ENCODE results near the gene ARSG. TPM values are rescaled to one million over a fixed set of nuclear protein-coding genes. Genes with fewer than 3 reads are reported as not detected.
"Not testable (repeated sequence)": the region's sequence is repeated elsewhere in the genome, so short reads cannot be mapped to it uniquely, and the experiment has no call there.

Gene ARSG
- total RNA-seq, 1 experiment from 2014 or later, result 63.2 TPM

- no peak overlapping the region for H3K4me3 ChIP-seq (ENCODE audit: low read length)
- H3K4me1 ChIP-seq (ENCODE audit: low read length), result peaks cover 17% of the 10 kb centered on the region
- no peak for DNase-seq
These were observed 60.1 kb downstream of the ARSG start for GRCh38 chr17:68351395-68351794.

DNA sequence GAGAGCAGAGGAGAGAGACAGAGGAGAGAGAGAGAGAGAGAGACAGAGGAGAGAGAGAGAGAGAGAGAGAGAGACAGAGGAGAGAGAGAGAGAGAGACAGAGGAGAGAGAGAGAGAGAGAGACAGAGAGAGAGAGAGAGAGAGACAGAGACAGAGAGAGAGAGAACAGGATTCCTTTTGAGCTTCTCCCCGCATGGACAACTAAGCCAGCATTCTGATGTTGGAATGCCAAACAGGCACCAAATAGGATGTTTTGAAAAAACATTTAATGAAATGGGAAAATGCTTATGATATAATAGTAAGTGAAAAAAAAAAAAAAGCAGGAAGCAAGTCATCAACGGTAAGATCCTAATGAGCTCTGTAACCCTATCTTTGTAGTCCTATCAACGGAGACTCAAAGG, 60.7 kb downstream of the ARSG start:
- peaks cover 10% of the 10 kb centered on the region for H3K4me1 ChIP-seq (ENCODE audit: low read length)
- H3K9ac ChIP-seq (ENCODE audit: low read length), result no peak overlapping the region
- no peaks in the 10 kb centered on the region for H3K9me3 ChIP-seq (ENCODE audit: low read length)
- no peak overlapping the region for H2AFZ ChIP-seq (ENCODE audit: low read length)
- no peak overlapping the region for H3K4me2 ChIP-seq (ENCODE audit: low read depth, low read length, poor library complexity, severe bottlenecking)
- no peaks in the 10 kb centered on the region for H3K27me3 ChIP-seq (ENCODE audit: low read length)
- no peaks in the 10 kb centered on the region for H4K20me1 ChIP-seq (ENCODE audit: insufficient read depth, low read depth, low read length)
- H3K79me2 ChIP-seq (ENCODE audit: low read length), result no peaks in the 10 kb centered on the region
- 0 out of 2 replicates have a peak, but pooled peaks cover 3% of the 10 kb centered on the region for H3K36me3 ChIP-seq (ENCODE audit: insufficient read depth, low read length)
- DNase-seq, result no peak
- no peak overlapping the region for H3K4me3 ChIP-seq (ENCODE audit: low read length)
- H3K27ac ChIP-seq (ENCODE audit: low read length), result no peak overlapping the region
- no peaks in the 10 kb centered on the region for H3K9me2 ChIP-seq (replicated peaks; ENCODE audit: insufficient read depth, low read length)

More at GRCh38 chr17:68351395-68351794, 60.1 kb downstream of the ARSG start:
- Histone ChIP-seq H3K27ac (ENCODE audit: low read length) (peak overlapping the region; percentile 39; the same call in 1 of the 2 replicates), H3K9ac (ENCODE audit: low read length) (no peak overlapping the region), H3K9me3 (ENCODE audit: low read length) (no peaks in the 10 kb centered on the region), H4K20me1 (ENCODE audit: insufficient read depth, low read depth, low read length) (no peaks in the 10 kb centered on the region), H3K27me3 (ENCODE audit: low read length) (no peaks in the 10 kb centered on the region), H3K9me2 (replicated peaks; ENCODE audit: insufficient read depth, low read length) (no peaks in the 10 kb centered on the region), H2AFZ (ENCODE audit: low read length) (no peak overlapping the region), H3K4me2 (ENCODE audit: low read depth, low read length, poor library complexity, severe bottlenecking) (no peak overlapping the region), H3K79me2 (ENCODE audit: low read length) (no peaks in the 10 kb centered on the region), H3K36me3 (ENCODE audit: insufficient read depth, low read length) (0 out of 2 replicates have a peak, but pooled peaks cover 3% of the 10 kb centered on the region)

GRCh38 chr17:68352671-68353070, 61.4 kb downstream of the ARSG start:
- H3K4me3 ChIP-seq (ENCODE audit: low read length); H3K36me3 ChIP-seq (ENCODE audit: insufficient read depth, low read length); H3K9me2 ChIP-seq (replicated peaks; ENCODE audit: insufficient read depth, low read length); H4K20me1 ChIP-seq (ENCODE audit: insufficient read depth, low read depth, low read length); H3K4me1 ChIP-seq (ENCODE audit: low read length); H3K4me2 ChIP-seq (ENCODE audit: low read depth, low read length, poor library complexity, severe bottlenecking); H3K27ac ChIP-seq (ENCODE audit: low read length); H3K9me3 ChIP-seq (ENCODE audit: low read length); H3K27me3 ChIP-seq (ENCODE audit: low read length); H2AFZ ChIP-seq (ENCODE audit: low read length); H3K9ac ChIP-seq (ENCODE audit: low read length); H3K79me2 ChIP-seq (ENCODE audit: low read length); DNase-seq: not testable (repeated sequence)

DNA sequence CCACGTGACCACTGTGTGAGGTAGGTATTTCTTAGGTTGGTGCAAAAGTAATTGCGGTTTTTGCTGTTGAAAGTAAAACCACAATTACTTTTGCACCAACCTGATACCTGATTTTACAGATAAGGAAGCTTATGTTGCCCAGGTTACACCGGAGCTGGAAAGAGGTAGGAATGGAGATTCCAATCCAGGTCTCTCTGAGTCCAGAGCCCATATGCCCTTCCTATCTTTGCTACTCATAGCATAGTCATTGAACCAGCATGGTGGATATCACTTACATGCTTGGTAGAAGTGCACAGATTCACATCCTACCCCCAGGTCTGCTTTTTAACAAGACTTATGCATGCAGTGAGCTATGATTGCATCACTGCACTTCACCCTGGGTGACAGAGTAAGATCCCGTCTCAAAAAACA, 61.8 kb downstream of the ARSG start:
- H2AFZ ChIP-seq (ENCODE audit: low read length), result no peak overlapping the region
- no peaks in the 10 kb centered on the region for H3K79me2 ChIP-seq (ENCODE audit: low read length)
- no peaks in the 10 kb centered on the region for H3K9me2 ChIP-seq (replicated peaks; ENCODE audit: insufficient read depth, low read length)
- no peaks in the 10 kb centered on the region for H3K4me1 ChIP-seq (ENCODE audit: low read length)
- no peak overlapping the region for H3K4me2 ChIP-seq (ENCODE audit: low read depth, low read length, poor library complexity, severe bottlenecking)
- no peak overlapping the region for H3K4me3 ChIP-seq (ENCODE audit: low read length)
- no peak overlapping the region for H3K9ac ChIP-seq (ENCODE audit: low read length)
- no peak overlapping the region for H3K27ac ChIP-seq (ENCODE audit: low read length)
- no peaks in the 10 kb centered on the region for H3K27me3 ChIP-seq (ENCODE audit: low read length)
- no peak for DNase-seq
- no peaks in the 10 kb centered on the region for H3K9me3 ChIP-seq (ENCODE audit: low read length)
- H3K36me3 ChIP-seq (ENCODE audit: insufficient read depth, low read length), result peaks cover 4% of the 10 kb centered on the region; the same call in 1 of the 2 replicates
- no peaks in the 10 kb centered on the region for H4K20me1 ChIP-seq (ENCODE audit: insufficient read depth, low read depth, low read length)

GRCh38 chr17:68354311-68354710, 63.0 kb downstream of the ARSG start:
- not testable (repeated sequence) for H3K27me3 ChIP-seq (ENCODE audit: low read length); H3K36me3 ChIP-seq (ENCODE audit: insufficient read depth, low read length); H2AFZ ChIP-seq (ENCODE audit: low read length); H4K20me1 ChIP-seq (ENCODE audit: insufficient read depth, low read depth, low read length); H3K4me3 ChIP-seq (ENCODE audit: low read length); H3K79me2 ChIP-seq (ENCODE audit: low read length); H3K9me2 ChIP-seq (replicated peaks; ENCODE audit: insufficient read depth, low read length); H3K4me1 ChIP-seq (ENCODE audit: low read length); H3K9ac ChIP-seq (ENCODE audit: low read length); H3K4me2 ChIP-seq (ENCODE audit: low read depth, low read length, poor library complexity, severe bottlenecking); H3K9me3 ChIP-seq (ENCODE audit: low read length); H3K27ac ChIP-seq (ENCODE audit: low read length); DNase-seq

GRCh38 chr17:68355108-68355507, 63.8 kb downstream of the ARSG start:
- H4K20me1 ChIP-seq (ENCODE audit: insufficient read depth, low read depth, low read length); H3K27ac ChIP-seq (ENCODE audit: low read length); H3K4me2 ChIP-seq (ENCODE audit: low read depth, low read length, poor library complexity, severe bottlenecking); DNase-seq; H3K36me3 ChIP-seq (ENCODE audit: insufficient read depth, low read length); H3K27me3 ChIP-seq (ENCODE audit: low read length); H3K9me3 ChIP-seq (ENCODE audit: low read length); H3K9ac ChIP-seq (ENCODE audit: low read length); H2AFZ ChIP-seq (ENCODE audit: low read length); H3K9me2 ChIP-seq (replicated peaks; ENCODE audit: insufficient read depth, low read length); H3K4me3 ChIP-seq (ENCODE audit: low read length); H3K4me1 ChIP-seq (ENCODE audit: low read length); H3K79me2 ChIP-seq (ENCODE audit: low read length): not testable (repeated sequence)

DNA sequence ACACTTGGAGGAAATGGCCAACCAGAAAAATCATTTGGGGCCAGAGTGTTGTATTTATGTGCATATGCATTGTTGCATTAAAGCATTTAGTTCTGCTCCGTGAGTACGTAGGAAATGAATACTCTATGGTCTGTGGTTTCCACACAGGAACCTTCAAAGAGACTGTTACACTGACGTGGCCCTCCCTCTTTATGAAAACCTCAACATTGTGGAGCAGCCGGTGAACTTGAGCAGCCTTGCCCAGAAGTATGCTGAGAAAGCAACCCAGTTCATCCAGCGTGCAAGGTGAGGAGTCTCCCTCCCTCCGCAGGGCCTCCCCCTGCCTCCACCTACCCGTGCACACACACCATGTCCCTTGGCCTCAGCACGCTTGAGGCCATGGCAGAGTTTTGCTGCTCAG, 65.2 kb downstream of the ARSG start:
- H3K4me3 ChIP-seq (ENCODE audit: low read length), result no peak overlapping the region
- H2AFZ ChIP-seq (ENCODE audit: low read length), result no peak overlapping the region
- no peaks in the 10 kb centered on the region for H3K79me2 ChIP-seq (ENCODE audit: low read length)
- H3K9ac ChIP-seq (ENCODE audit: low read length), result no peak overlapping the region
- H3K9me3 ChIP-seq (ENCODE audit: low read length), result no peaks in the 10 kb centered on the region
- no peaks in the 10 kb centered on the region for H3K27me3 ChIP-seq (ENCODE audit: low read length)
- no peaks in the 10 kb centered on the region for H3K4me1 ChIP-seq (ENCODE audit: low read length)
- DNase-seq, result no peak
- H3K36me3 ChIP-seq (ENCODE audit: insufficient read depth, low read length), result peaks cover 4% of the 10 kb centered on the region; the same call in 1 of the 2 replicates
- no peak overlapping the region for H3K4me2 ChIP-seq (ENCODE audit: low read depth, low read length, poor library complexity, severe bottlenecking)
- no peaks in the 10 kb centered on the region for H3K9me2 ChIP-seq (replicated peaks; ENCODE audit: insufficient read depth, low read length)
- no peak overlapping the region for H3K27ac ChIP-seq (ENCODE audit: low read length)
- no peaks in the 10 kb centered on the region for H4K20me1 ChIP-seq (ENCODE audit: insufficient read depth, low read depth, low read length)

GRCh38 chr17:68356949-68357455, 65.7 kb downstream of the ARSG start:
- Histone ChIP-seq H2AFZ (ENCODE audit: low read length) (no peak overlapping the region), H4K20me1 (ENCODE audit: insufficient read depth, low read depth, low read length) (no peaks in the 10 kb centered on the region), H3K4me3 (ENCODE audit: low read length) (no peak overlapping the region), H3K9me2 (replicated peaks; ENCODE audit: insufficient read depth, low read length) (no peaks in the 10 kb centered on the region), H3K4me2 (ENCODE audit: low read depth, low read length, poor library complexity, severe bottlenecking) (no peak overlapping the region), H3K9me3 (ENCODE audit: low read length) (no peaks in the 10 kb centered on the region), H3K79me2 (ENCODE audit: low read length) (no peaks in the 10 kb centered on the region), H3K9ac (ENCODE audit: low read length) (no peak overlapping the region), H3K4me1 (ENCODE audit: low read length) (no peaks in the 10 kb centered on the region), H3K36me3 (ENCODE audit: insufficient read depth, low read length) (peaks cover 4% of the 10 kb centered on the region; the same call in 1 of the 2 replicates), H3K27ac (ENCODE audit: low read length) (no peak overlapping the region), H3K27me3 (ENCODE audit: low read length) (no peaks in the 10 kb centered on the region)
- no peak for DNase-seq

DNA sequence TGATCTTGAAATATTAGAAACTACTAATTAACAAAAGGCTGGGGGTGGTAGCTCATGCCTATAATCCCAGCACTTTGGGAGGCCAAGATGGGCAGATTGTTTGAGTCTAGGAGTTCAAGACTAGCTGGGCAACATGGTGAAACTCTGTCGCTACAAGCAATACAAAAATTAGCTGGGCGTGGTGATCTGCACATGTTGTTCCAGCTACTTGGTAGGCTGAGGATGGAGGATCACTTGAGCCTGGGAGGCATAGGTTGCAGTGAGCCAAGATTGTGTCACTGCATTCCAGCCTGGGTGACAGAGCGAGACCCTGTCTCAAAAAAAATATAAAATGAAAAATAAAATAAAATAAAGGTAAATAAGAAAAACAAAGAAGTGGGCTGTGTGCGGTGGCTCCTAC, 66.6 kb downstream of the ARSG start:
- Histone ChIP-seq H3K27me3 (ENCODE audit: low read length) (no peaks in the 10 kb centered on the region), H4K20me1 (ENCODE audit: insufficient read depth, low read depth, low read length) (no peaks in the 10 kb centered on the region), H2AFZ (ENCODE audit: low read length) (no peak overlapping the region), H3K79me2 (ENCODE audit: low read length) (no peaks in the 10 kb centered on the region), H3K9ac (ENCODE audit: low read length) (no peak overlapping the region), H3K9me3 (ENCODE audit: low read length) (no peaks in the 10 kb centered on the region), H3K9me2 (replicated peaks; ENCODE audit: insufficient read depth, low read length) (no peaks in the 10 kb centered on the region), H3K36me3 (ENCODE audit: insufficient read depth, low read length) (peaks cover 4% of the 10 kb centered on the region; the same call in 1 of the 2 replicates), H3K4me1 (ENCODE audit: low read length) (no peaks in the 10 kb centered on the region), H3K4me3 (ENCODE audit: low read length) (no peak overlapping the region), H3K4me2 (ENCODE audit: low read depth, low read length, poor library complexity, severe bottlenecking) (no peak overlapping the region), H3K27ac (ENCODE audit: low read length) (no peak overlapping the region)
- DNase-seq, result no peak
